Measurements from ENCODE around the gene WDR20.
"Not testable (repeated sequence)": the region's sequence is repeated elsewhere in the genome, so short reads cannot be mapped to it uniquely, and the experiment has no call there.

The WDR20 gene

GRCh38 chr14:102139286-102140026 is at the start of gene WDR20:
Gene WDR20 (plus strand): TSS chr14:102139897. CDS start chr14:102139924, 27 bp downstream.
- DNase-seq (ENCODE audit: low read depth in 2 of 2) = peak; percentile 97 to 99

GRCh38 chr14:102090713-102091112 is 49.0 kb upstream of the WDR20 start:
- no peak for DNase-seq (ENCODE audit: low read depth in 2 of 2)

GRCh38 chr14:102092806-102093205 is 46.9 kb upstream of the WDR20 start:
- DNase-seq (ENCODE audit: low read depth in 2 of 2) = no peak

- no peak for DNase-seq (ENCODE audit: low read depth in 2 of 2)
Observed at GRCh38 chr14:102094101-102094500, 45.6 kb upstream of the WDR20 start.

GRCh38 chr14:102095231-102095870 is 44.3 kb upstream of the WDR20 start:
- no peak for DNase-seq (ENCODE audit: low read depth in 2 of 2)

GRCh38 chr14:102095871-102096568 is 43.7 kb upstream of the WDR20 start:
- DNase-seq (ENCODE audit: low read depth in 2 of 2) = no peak

GRCh38 chr14:102096569-102097188 is 43.0 kb upstream of the WDR20 start:
- peak; percentile 45 to 46 for DNase-seq (ENCODE audit: low read depth in 2 of 2)

GRCh38 chr14:102097441-102098135 is 42.1 kb upstream of the WDR20 start:
- no peak for DNase-seq (ENCODE audit: low read depth in 2 of 2)

GRCh38 chr14:102103062-102103695 is 36.5 kb upstream of the WDR20 start:
- DNase-seq (ENCODE audit: low read depth in 2 of 2) = no peak

GRCh38 chr14:102105369-102105768 is 34.3 kb upstream of the WDR20 start:
- DNase-seq (ENCODE audit: low read depth in 2 of 2) = no peak

GRCh38 chr14:102109332-102109731 is 30.4 kb upstream of the WDR20 start:
- DNase-seq (ENCODE audit: low read depth in 2 of 2) = not testable (repeated sequence)

GRCh38 chr14:102111101-102111500 is 28.6 kb upstream of the WDR20 start:
- DNase-seq (ENCODE audit: low read depth in 2 of 2) = no peak

- DNase-seq (ENCODE audit: low read depth in 2 of 2) = no peak
Observed at GRCh38 chr14:102116361-102117180, 23.1 kb upstream of the WDR20 start.

- no peak for DNase-seq (ENCODE audit: low read depth in 2 of 2)
Observed at GRCh38 chr14:102117852-102118251, 21.8 kb upstream of the WDR20 start.

- no peak for DNase-seq (ENCODE audit: low read depth in 2 of 2)
Observed at GRCh38 chr14:102120888-102121287, 18.8 kb upstream of the WDR20 start.

GRCh38 chr14:102121567-102121966 is 18.1 kb upstream of the WDR20 start:
- no peak for DNase-seq (ENCODE audit: low read depth in 2 of 2)

- DNase-seq (ENCODE audit: low read depth in 2 of 2) = no peak
Observed at GRCh38 chr14:102124419-102124818, 15.3 kb upstream of the WDR20 start.

- no peak for DNase-seq (ENCODE audit: low read depth in 2 of 2)
Observed at GRCh38 chr14:102125546-102125945, 14.2 kb upstream of the WDR20 start.

- DNase-seq (ENCODE audit: low read depth in 2 of 2) = no peak
Observed at GRCh38 chr14:102126807-102127455, 12.8 kb upstream of the WDR20 start.

GRCh38 chr14:102131741-102132140 is 8.0 kb upstream of the WDR20 start:
- no peak for DNase-seq (ENCODE audit: low read depth in 2 of 2)

Measured in stimulated activated CD4-positive, alpha-beta T cell treated with anti-CD3 and anti-CD28 coated beads, Interleukin-1b, Interleukin-23, amount 100 ng/mL, for 1 hour (primary cell).